Transverse colon (tissue), 4 donors: Measurements from ENCODE around the gene CRADD. TPM values are rescaled to one million over a fixed set of nuclear protein-coding genes. Genes with fewer than 3 reads are reported as not detected.
"Not testable (repeated sequence)": the region's sequence is repeated elsewhere in the genome, so short reads cannot be mapped to it uniquely, and the experiment has no call there.

Experiments
- DNase-seq: peaks from one replicate; pipeline ENCODE4 v3.0.0-alpha.2; 2019
- H3K27ac ChIP-seq, 4 donors: fragments of 200-600 bp; sonication (generic); 2 replicates each; pipeline ENCODE4 v1.5.1; 2016 to 2018; ENCODE audit warnings: inconsistent platforms in 4 of 4
- H3K27me3 ChIP-seq: fragments of 200-600 bp; sonication (generic); 2 replicates; pipeline ENCODE4 v1.5.1; 2017; ENCODE audit warnings: inconsistent platforms
- H3K36me3 ChIP-seq, 4 donors: fragments of 200-600 bp; sonication (generic); 2 replicates each; pipeline ENCODE4 v1.5.1; 2017 to 2019; ENCODE audit warnings: inconsistent platforms in 4 of 4
- H3K4me1 ChIP-seq, 4 donors: fragments of 200-600 bp; sonication (generic); 2 replicates each; pipeline ENCODE4 v1.5.1; 2017 to 2020; ENCODE audit warnings: inconsistent platforms in 4 of 4
- H3K4me3 ChIP-seq, 4 donors: fragments of 200-600 bp; sonication (generic); 1 replicate in 1 of 4; 2 replicates in 3 of 4; pipeline versions ENCODE4 v1.5.1 to v1.6.1; 2017 to 2019; ENCODE audit warnings: inconsistent platforms in 4 of 4
- H3K9me3 ChIP-seq, 2 donors: fragments of 200-600 bp; sonication (generic); 2 replicates each; pipeline ENCODE4 v1.5.1; 2017 to 2019; ENCODE audit warnings: inconsistent platforms in 2 of 2
- CTCF ChIP-seq, 5 experiments: fragments of 200-600 bp in 3 of 5; fragments of 450-650 bp in 2 of 5; sonication (generic) in 3 of 5; IDR thresholded peaks; 1 replicate in 2 of 5; 2 replicates in 3 of 5; pipeline ENCODE4 v1.5.1; 2016 to 2017; ENCODE audit warnings: antibody characterized with exemption in 5 of 5, inconsistent platforms in 3 of 5, mild to moderate bottlenecking in 2 of 5, moderate library complexity in 1 of 5
- EP300 ChIP-seq: sonication (generic); formaldehyde crosslinking; IDR thresholded peaks from one replicate; pipeline ENCODE4 v1.6.1; 2017; ENCODE audit warnings: antibody characterized with exemption, low read depth
- POLR2A ChIP-seq: fragments of 450-650 bp; IDR thresholded peaks from one replicate; pipeline ENCODE4 v1.6.1; 2016; ENCODE audit warnings: antibody characterized with exemption, mild to moderate bottlenecking, moderate library complexity
- POLR2AphosphoS5 ChIP-seq, 3 donors: sonication (generic); formaldehyde crosslinking; IDR thresholded peaks; one replicate each; pipeline ENCODE4 v1.6.1; 2016; ENCODE audit warnings: antibody characterized with exemption in 3 of 3
- WGBS, 2 donors: methylation state at CpG; one replicate each; pipeline ENCODE4 v1.1.5; 2018; ENCODE audit warnings: low coverage in 1 of 2; 5-methylcytosine and 5-hydroxymethylcytosine counted together
- in situ Hi-C, 4 donors: fragments of 200-750 bp; cut with MboI; loops; one replicate each; pipeline versions ENCODE4 v1.15.0 to v1.15.1; 2017; ENCODE audit warnings: low sequenced_read_pairs in 3 of 4, low pct_ligation_motif_present in 1 of 4, low pct_unique_long_range_greater_than_20kb in 1 of 4
- intact Hi-C: fragments of 100-400 bp; cut with DNase I; formaldehyde crosslinking; loops from one replicate; pipeline ENCODE4 v1.15.1; 2023; ENCODE audit warnings: low total_unique reads
- total RNA-seq, 4 donors: library from RNA; depleted of rRNA; stranded (reverse); fragments of >200 nt; gene quantifications; one replicate each; pipeline ENCODE4 v1.1.0, GENCODE V29; 2016

CRADD gene
- total RNA-seq, 4 donors from 2014 or later, result 45.6 to 59.3 (median 56.3) TPM

GRCh38 chr12:93751864-93752610 lies 74.9 kb downstream of the CRADD start:
- intact Hi-C loops (no loop called here), in situ Hi-C loops (loop anchor here in 3 of 4 donors (25.0 kb wide), 1 partner anchor 335 kb away; no protein-coding TSS in a partner anchor)
- DNase-seq, result no peak
- no peak overlapping the region for H3K4me3 ChIP-seq
- H3K27me3 ChIP-seq, result no peaks in the 10 kb centered on the region
- 90% methylated on average over 6 of the region's 6 CpGs; no CpG with 5 or more reads in 1 of the 2 donors for whole genome bisulfite sequencing, 2 donors
- no peak for TF ChIP-seq POLR2A
- no peak for TF ChIP-seq POLR2AphosphoS5 (IDR thresholded peaks at IDR 0.05)
- no peak for TF ChIP-seq EP300
- TF ChIP-seq CTCF (IDR thresholded peaks at IDR 0.05), result no peak
- no peaks in the 10 kb centered on the region for H3K9me3 ChIP-seq
- H3K4me1 ChIP-seq, result peaks cover 0 to 11% (median 0%) of the 10 kb centered on the region in 4 donors
- no peaks in the 10 kb centered on the region for H3K36me3 ChIP-seq
- no peak overlapping the region for H3K27ac ChIP-seq

GRCh38 chr12:93753285-93753684 lies 76.1 kb downstream of the CRADD start:
- DNase-seq, result no peak
- intact Hi-C loops (no loop called here), in situ Hi-C loops (loop anchor here in 3 of 4 donors (25.0 kb wide), 1 partner anchor 334 kb away; no protein-coding TSS in a partner anchor)
- no peak for TF ChIP-seq POLR2A
- no peak for TF ChIP-seq POLR2AphosphoS5 (IDR thresholded peaks at IDR 0.05)
- no peak for TF ChIP-seq EP300
- TF ChIP-seq CTCF (IDR thresholded peaks at IDR 0.05), result no peak
- H3K27me3 ChIP-seq, result no peaks in the 10 kb centered on the region
- H3K36me3 ChIP-seq, result no peaks in the 10 kb centered on the region
- H3K4me1 ChIP-seq, result peaks cover 0 to 18% (median 3%) of the 10 kb centered on the region in 4 donors
- H3K4me3 ChIP-seq, result no peak overlapping the region
- H3K27ac ChIP-seq, result no peak overlapping the region
- 95 to 100% methylated on average over 3 of the region's 3 CpGs for WGBS, 2 donors
- H3K9me3 ChIP-seq, result no peaks in the 10 kb centered on the region

GRCh38 chr12:93753838-93754429 lies 76.8 kb downstream of the CRADD start:
- H3K36me3 ChIP-seq, result no peaks in the 10 kb centered on the region
- 100% methylated on average over 2 to 3 of the region's 3 CpGs for WGBS, 2 donors
- no peak overlapping the region for H3K27ac ChIP-seq
- intact Hi-C loops (no loop called here), in situ Hi-C loops (loop anchor here in 3 of 4 donors (25.0 kb wide), 1 partner anchor 333 kb away; no protein-coding TSS in a partner anchor)
- no peaks in the 10 kb centered on the region for H3K9me3 ChIP-seq
- H3K4me1 ChIP-seq, result peaks cover under 1 to 24% (median 5%) of the 10 kb centered on the region in 4 donors
- TF ChIP-seq POLR2AphosphoS5 (IDR thresholded peaks at IDR 0.05) (no peak), CTCF (IDR thresholded peaks at IDR 0.05) (no peak), POLR2A (no peak), EP300 (no peak)
- H3K27me3 ChIP-seq, result no peaks in the 10 kb centered on the region
- H3K4me3 ChIP-seq, result no peak overlapping the region
- DNase-seq, result no peak

GRCh38 chr12:93754859-93755258 lies 77.7 kb downstream of the CRADD start:
- intact Hi-C loops, DNase-seq, H3K27ac ChIP-seq, H3K27me3 ChIP-seq, H3K36me3 ChIP-seq, H3K9me3 ChIP-seq, H3K4me3 ChIP-seq: not testable (repeated sequence)
- H3K4me1 ChIP-seq, result peaks cover 5 to 28% (median 13%) of the 10 kb centered on the region in 4 donors
- in situ Hi-C loops, result loop anchor here in 3 of 4 donors (25.0 kb wide), 1 partner anchor 332 kb away; no protein-coding TSS in a partner anchor
